Kidney capillary endothelial cell (primary cell): ENCODE measurements around the gene MT4.
A peak's percentile ranks its signal among the peaks of the same experiment; 100 is the strongest.

Experiments
- DNase-seq: peaks from one replicate; pipeline ENCODE4 v3.0.0-alpha.2; 2018; ENCODE audit warnings: low spot score

The MT4 gene

GRCh38 chr16:56564793-56565477 lies at the start of gene MT4:
TSS of gene MT4 (plus strand) at chr16:56565073. CDS start at chr16:56565129, 56 bp downstream.
- DNase-seq, result no peak

DNA sequence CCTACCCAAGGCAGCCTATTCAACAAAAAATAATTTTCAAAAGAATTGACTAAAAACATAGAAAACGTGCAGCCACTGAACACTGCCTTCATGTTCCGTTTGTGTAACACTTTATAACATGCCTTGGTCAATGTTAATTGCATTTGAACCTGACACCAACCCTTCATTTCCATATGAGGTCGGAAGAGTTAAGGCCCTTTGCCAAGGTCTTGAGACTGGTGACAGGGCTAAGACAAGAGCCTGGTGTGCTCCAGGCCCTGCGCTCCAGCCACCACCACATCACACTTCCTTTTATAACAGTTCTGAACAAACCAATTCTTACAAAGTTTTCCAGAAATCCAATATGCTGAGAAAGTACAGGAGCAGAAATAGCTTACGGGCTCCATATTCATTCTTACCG lies 49.2 kb upstream of the MT4 start:
- DNase-seq, result no peak

DNA sequence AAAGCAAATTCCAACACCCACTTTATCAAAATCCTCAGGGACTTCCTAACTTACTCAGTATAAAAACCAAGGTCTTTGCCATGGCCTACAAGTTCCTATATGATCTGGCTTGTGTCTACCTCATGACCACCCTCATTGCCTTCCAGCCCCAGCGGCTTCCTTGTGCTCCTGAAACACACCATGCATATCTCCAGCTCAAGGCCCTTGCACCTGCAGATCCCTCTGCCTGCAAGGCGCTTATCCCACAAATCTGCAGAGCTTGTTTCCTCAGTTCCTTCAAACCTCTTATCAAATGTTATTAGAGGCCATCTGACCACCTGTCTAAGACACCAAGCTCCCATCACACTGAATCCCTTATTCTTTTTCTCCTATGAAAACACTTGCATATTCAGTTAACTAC lies 47.7 kb upstream of the MT4 start:
- DNase-seq, result no peak

- DNase-seq, result no peak
Measured at GRCh38 chr16:56518425-56518824, 46.4 kb upstream of the MT4 start.

GRCh38 chr16:56519459-56520250 lies 45.2 kb upstream of the MT4 start, which contains the start of gene BBS2:
TSS of gene BBS2 (minus strand) at chr16:56520024. CDS start at chr16:56519862, 162 bp downstream.
- peak; percentile 73 for DNase-seq

DNA sequence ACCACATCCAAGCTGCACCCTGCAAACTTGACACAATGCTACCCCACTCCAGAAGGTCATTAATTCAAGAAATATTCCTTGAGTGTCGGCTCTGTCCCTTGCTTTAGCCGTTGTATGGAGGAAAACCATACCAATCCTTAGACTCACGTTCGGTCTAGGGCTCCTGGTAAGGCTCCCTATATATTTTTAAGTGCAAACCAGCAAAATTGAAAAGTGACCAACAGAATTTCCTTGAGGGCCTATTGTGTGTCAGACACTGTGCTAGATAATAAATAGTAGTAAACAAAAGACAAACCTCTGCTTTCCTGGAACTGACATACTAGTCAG lies 44.7 kb upstream of the MT4 start:
- no peak for DNase-seq

DNA sequence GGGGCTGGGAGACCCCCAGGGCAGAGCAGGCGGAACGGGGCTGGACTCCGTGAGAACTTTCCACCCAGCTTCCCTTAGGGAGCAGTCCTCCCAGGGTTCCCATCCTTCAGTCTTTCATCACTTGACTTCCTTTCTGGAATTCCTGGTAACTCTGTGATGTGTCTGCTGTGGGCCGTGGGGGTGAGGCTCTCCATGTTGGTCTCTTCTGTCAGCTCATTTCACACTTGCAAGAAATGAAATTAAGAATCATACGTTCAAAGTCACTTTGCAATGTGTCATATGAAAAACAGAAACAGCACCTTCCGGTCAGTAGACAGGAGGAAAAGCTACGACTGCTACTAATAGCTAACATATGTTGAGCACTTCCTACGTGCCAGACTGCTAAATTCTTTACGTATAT lies 39.6 kb upstream of the MT4 start:
- DNase-seq, result peak; percentile 44

DNA sequence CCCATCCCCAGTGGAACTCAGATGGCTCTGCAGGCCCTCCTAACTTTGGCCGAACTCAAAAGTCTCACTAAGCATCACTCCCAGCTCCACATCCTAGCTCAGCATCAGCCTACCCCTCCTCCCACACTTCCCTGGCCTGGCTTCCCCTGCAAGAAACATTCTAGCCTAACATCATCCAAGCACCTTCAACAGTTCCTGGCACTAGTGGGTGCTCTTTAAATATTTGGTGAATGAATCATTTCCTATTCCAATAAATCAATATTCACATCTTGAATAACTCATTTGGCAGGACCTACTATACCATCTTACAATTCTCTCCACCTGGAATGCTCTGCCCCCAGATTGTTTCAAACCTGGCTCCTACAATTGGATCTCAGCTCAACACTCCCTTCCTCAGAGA lies 34.0 kb upstream of the MT4 start:
- DNase-seq, result no peak

GRCh38 chr16:56532714-56533113 lies 32.2 kb upstream of the MT4 start:
- DNase-seq, result no peak

GRCh38 chr16:56534847-56535383 lies 30.0 kb upstream of the MT4 start:
- DNase-seq, result no peak

GRCh38 chr16:56538331-56538730 lies 26.5 kb upstream of the MT4 start:
- DNase-seq, result no peak

DNA sequence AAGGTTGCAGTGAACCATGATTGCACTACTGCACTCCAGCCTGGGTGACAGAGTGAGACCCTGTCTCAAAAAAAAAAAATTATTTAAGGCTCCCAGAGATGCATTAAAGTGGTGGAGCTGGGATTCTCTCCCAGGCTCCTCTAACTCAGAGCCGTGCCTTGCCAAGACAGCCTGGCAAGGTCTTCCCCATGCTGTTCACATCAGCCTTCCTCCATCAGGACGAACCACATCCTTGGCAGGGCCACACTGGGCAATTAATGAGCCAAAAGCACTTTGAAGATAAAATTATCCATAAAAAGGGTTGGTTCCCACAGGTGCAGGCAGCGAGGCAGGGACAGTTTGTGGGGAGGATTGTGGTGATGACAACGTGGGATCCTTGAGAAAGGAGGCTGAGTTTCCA lies 25.2 kb upstream of the MT4 start:
- no peak for DNase-seq

GRCh38 chr16:56542039-56542438 lies 22.8 kb upstream of the MT4 start:
- no peak for DNase-seq

- peak; percentile 31 for DNase-seq
Measured at GRCh38 chr16:56547120-56547948, 17.5 kb upstream of the MT4 start.

DNA sequence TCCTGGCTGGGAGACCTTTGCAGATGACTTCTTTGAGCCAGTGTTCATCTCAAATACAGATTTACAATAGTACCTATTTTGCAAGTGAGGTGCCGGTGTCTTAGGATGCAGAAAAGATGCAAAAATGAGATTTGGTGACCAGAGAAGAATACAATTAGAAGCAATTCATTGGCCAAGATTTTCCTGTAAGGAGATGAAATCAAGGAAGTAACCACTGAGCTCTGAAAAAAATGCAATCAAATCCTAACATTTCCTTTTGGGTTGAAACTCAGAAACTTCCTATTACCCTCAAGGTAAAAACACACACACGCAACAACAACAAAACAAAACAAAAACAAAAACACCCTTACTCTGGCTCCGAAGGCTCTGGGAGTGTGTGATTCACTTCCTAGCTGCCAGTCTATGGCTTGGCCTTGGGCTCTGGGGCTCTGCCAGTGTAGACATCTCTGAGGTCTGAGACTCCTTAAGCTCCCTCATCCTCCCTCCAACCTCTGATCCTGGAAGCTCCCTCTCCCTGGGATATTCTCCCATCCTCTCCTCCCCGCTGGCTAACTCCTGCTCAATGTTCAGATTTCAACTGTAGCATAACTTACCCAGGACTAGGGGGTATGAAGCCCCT lies 16.8 kb upstream of the MT4 start:
- peak; percentile 34 for DNase-seq

GRCh38 chr16:56549161-56549560 lies 15.7 kb upstream of the MT4 start:
- DNase-seq, result no peak

DNA sequence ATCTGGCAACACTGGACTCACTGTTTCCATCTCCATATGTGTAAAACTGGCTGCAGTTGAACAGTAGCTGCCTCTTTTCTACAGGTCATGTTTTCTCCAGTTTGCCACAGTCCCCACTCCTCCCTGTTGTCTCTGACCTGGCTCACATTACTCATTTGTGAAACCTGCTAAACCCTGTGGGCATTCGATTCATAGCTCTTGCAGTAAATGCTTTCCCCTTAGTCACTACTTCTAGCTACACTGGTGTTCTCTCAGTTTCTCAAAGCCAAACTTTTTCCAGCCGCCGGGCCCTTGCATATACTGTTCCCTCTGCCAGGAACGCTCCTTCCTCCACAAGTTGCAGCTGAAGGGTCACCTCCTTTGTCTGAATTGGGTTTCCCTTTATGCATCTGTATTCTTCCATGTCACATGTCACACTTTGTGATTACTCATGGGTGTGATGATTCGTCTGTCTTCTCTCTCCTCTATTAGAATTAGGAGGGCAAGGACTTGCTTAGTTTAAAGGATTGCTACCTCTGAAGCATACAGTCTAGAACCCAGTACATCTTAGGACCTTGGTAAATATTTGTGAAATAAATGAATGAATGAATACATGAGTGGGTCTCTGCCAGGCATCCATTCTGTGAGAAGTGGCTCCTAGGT lies 15.0 kb upstream of the MT4 start:
- no peak for DNase-seq

DNA sequence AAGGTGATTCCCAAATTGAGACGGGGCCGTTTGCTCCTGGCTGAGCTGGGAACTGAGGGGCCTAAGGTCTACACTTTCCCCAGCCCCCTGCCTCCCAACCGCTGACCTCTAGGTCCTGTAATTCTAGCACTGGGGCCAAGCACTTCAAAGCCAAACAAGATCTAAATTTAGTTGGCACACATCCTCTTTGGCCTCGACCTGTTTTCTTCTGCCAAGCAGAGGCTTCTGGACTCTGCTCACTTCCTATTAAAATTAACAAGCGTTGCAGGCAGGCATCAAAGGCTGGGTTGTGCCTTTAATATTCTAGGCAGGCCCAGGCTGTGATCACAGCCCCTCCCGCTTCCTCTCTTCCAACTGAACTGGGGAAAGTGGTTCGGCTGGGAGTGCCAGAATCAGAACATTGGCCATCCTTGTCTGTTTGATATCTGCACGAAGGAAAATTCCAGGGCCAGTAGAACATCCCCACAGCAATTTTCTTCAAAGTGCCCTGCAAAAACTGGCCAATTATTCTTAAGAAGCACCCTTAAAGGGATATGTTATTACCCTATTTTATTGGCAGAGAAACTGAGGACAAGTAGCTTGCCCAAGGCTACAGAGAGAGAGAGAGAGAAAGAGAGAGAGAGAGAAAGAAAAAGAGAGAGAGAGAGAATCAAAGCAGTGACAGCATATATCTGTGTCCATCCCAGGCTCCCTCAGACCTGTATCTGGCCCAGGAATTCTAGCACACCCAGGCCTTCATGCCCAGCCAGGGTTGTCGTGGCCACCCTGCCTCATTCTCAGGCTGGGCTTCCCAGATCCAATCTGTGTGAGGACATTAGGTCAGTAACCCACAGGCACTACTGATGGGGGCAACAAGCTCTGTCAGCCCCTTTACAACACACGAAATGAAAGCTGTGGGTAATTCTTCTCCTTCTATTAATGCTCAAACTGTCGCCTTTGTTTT lies 12.8 kb upstream of the MT4 start:
- no peak for DNase-seq

DNA sequence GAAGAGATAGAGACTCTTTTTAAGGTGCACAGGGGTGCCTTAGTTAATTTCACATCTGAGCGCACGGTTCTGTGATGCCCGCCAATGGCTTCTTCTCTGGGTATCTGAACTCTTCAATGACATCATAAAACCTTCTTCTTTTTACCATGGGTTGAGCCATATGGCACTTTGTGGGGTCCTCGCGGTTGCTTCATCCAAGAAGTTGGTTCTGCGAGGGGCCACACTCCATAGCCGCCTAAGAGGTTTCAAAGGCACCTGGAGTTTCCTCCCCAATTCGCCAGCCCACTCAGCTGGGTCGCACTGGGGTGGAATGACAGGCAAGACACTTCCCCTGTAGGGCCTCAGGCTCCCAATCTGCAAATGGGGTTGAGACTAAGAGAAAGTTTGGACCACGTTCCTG lies 10.4 kb upstream of the MT4 start:
- DNase-seq, result no peak

DNA sequence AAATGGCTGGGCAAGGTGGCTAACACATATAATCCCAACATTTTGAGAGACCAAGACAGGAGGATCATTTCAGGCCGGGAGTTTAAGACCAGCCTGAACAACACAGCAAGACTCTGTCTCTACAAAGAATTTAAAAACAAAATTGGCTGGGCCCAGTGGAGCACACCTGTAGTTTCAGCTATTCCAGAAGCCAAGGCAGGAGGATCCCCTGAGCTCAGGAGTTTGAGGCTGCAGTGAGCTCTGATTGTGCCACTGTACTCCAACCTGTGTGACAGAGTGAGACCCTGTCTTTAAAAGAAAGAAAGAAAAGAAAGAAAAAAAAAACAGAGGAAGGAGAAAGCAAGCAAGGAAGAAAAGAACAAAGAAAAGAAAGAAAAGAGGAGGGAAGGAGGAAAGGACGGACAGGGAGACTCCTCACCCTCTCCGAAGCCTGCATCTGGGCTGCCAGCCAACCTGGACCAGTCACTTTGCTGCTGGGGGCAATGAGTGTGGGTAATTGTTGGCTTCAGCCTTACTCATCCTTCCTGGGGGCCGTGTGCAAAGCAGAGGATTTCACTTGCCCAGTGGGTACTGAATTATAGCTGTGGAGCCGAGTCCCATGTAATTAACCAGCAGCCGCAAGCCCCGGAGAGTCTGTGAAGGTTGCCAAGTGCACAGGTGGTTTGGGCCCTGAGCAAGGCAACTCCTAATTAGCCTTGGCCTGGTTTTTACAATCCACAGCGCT lies 6.7 kb upstream of the MT4 start:
- DNase-seq, result no peak
